Adrenal gland (tissue), 5 donors: ENCODE data around the gene CD46.

Source experiments
- CTCF ChIP-seq, 6 experiments: fragments of 450-650 bp in 4 of 6; fragments of 200-600 bp in 2 of 6; sonication (generic) in 1 of 6; IDR thresholded peaks; 1 replicate in 5 of 6; 2 replicates in 1 of 6; pipeline versions ENCODE4 v1.5.1 to v1.8.0; 2016 to 2021; ENCODE audit warnings: antibody characterized with exemption in 6 of 6, mild to moderate bottlenecking in 2 of 6, moderate library complexity in 1 of 6
- POLR2A ChIP-seq, 2 donors: fragments of 450-650 bp; IDR thresholded peaks; one replicate each; pipeline ENCODE4 v1.6.1; 2017; ENCODE audit warnings: antibody characterized with exemption in 2 of 2, mild to moderate bottlenecking in 2 of 2, moderate library complexity in 1 of 2
- donor health status: DM: no; HTN: no; CAD: no.

GRCh38 chr1:207798847-207799246 lies 47.0 kb downstream of the CD46 start:
- TF ChIP-seq POLR2A (IDR thresholded peaks at IDR 0.05) (no peak), CTCF (IDR thresholded peaks at IDR 0.05) (no peak)
